ENCODE results near the gene EHBP1. TPM values are rescaled to one million over a fixed set of nuclear protein-coding genes. Genes with fewer than 3 reads are reported as not detected.

EHBP1 gene
- total RNA-seq, 8 experiments from 2014 or later = 35.1 to 81.1 (median 54.6) TPM

DNA sequence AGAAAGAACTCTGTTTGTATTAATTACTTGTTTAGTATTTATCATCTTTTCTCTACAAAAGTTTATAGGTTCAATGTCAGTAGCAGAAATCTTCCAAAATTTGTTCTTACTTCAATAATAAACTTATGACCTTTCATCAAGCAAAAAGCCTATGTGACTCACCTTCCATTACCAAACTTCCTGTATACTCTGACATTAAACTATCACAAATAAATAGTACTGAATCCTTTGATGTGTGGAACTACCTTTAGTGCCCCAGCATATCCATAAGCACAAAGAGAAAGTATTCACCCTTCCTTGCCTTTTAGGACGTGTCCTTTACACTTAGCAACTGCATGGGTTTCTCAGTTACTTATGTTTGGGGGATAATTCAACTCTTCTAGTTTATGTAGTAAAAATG, 166.0 kb downstream of the EHBP1 start:
- no peak overlapping the region for H3K4me3 ChIP-seq
- in situ Hi-C loops (cut with MboI; ENCODE audit: low pct_unique_long_range_greater_than_20kb in 2 of 9, low sequenced_read_pairs in 9 of 9, unreplicated experiment in 9 of 9) = no loop called here
- ATAC-seq (replicated peaks in 6 of 8) = no peak
- 100% methylated on average over 1 of the region's 1 CpG; no CpG with 5 or more reads in 3 of the 10 experiments for WGBS, 10 experiments
- no peaks in the 10 kb centered on the region for H3K4me1 ChIP-seq (replicated peaks in 1 of 2)
- H3K27ac ChIP-seq = no peak overlapping the region

DNA sequence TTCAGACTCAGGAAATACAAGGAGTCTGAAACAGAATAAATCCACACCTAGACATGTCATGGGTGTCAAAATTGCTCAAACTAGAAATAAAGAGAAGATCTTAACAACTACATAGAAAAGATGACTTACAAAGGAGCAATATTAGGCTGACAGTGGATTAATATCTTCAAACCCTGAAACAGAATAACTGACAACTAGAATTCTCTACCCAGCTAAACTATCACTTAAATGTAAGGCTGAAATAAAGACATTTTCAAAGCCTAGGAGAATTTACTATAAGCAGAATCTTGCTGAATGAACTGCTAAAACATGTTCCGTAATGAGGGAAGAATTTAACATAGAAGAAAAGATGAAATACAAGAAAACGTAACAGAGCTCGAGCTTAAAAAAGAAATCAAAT, 168.1 kb downstream of the EHBP1 start:
- in situ Hi-C loops (cut with MboI; ENCODE audit: low pct_unique_long_range_greater_than_20kb in 2 of 9, low sequenced_read_pairs in 9 of 9, unreplicated experiment in 9 of 9) = no loop called here
- WGBS, 10 experiments = 90 to 100% (median 98%) methylated on average over 3 of the region's 3 CpGs; no CpG with 5 or more reads in 1 of the 10 experiments
- H3K4me1 ChIP-seq (replicated peaks in 1 of 2) = no peaks in the 10 kb centered on the region
- no peak for ATAC-seq (replicated peaks in 6 of 8)
- no peak overlapping the region for H3K27ac ChIP-seq
- no peak overlapping the region for H3K4me3 ChIP-seq

DNA sequence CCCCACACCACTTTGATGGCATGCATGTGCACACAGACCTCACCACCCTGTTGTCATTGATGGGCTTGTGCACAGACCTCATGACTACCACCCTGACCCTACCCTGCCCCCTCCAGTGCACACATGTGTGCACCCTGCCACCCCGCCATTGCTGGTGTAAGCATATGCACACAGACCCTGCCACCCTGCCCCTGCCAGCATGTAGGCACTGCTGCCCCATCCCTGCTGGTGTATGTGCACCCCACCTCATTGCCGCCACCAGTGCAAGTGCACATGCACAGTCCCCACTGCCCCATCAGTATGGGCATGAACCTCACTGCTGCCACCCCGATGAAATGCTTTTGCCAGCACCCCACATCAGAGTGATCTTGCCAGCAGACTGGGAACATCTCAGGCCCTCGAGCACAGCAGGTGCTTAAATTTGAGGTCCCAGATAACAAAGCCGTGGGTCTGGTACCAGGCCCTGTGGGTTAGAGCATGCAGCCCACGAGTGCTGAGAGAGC, 169.4 kb downstream of the EHBP1 start:
- Histone ChIP-seq H3K4me3 (no peak overlapping the region), H3K27ac (no peak overlapping the region), H3K4me1 (replicated peaks in 1 of 2) (no peaks in the 10 kb centered on the region)
- WGBS, 10 experiments = 79 to 100% (median 100%) methylated on average over 1 to 2 of the region's 6 CpGs; no CpG with 5 or more reads in 4 of the 10 experiments
- ATAC-seq (replicated peaks in 6 of 8) = no peak
- in situ Hi-C loops (cut with MboI; ENCODE audit: low pct_unique_long_range_greater_than_20kb in 2 of 9, low sequenced_read_pairs in 9 of 9, unreplicated experiment in 9 of 9) = no loop called here

DNA sequence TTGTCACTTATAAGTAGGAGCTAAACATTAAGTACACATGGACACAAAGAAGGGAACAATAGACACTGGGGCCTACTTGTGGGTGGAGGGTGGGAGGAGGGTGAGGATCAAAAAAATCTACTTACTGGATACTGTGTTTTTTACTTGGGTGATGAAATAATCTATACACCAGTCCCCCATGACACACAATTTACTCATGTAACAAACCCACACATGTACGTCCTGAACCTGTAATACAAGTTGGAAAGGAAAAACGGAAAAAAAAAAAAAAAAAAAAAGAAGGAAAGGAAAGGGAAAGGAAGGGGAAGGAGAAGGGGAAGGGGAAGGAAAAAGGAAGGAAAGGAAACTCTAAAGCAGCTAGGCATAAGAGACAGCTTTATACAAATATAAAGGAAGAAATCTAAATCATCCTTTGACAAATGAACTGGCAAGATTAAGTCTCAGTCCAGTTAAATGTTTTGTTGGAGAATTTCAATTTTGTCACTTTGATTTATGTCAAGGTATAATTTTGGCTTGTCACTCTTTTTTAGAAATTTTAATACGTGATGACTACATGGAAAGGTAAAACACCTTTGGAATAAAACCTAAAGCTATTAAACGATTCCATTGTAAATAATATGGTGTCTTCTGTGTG, 175.8 kb downstream of the EHBP1 start:
- Histone ChIP-seq H3K4me3 (no peak overlapping the region), H3K4me1 (replicated peaks in 1 of 2) (no peaks in the 10 kb centered on the region), H3K27ac (no peak overlapping the region)
- ATAC-seq (replicated peaks in 6 of 8) = no peak
- 60 to 100% (median 95%) methylated on average over 2 to 4 of the region's 4 CpGs for WGBS, 10 experiments
- in situ Hi-C loops (cut with MboI; ENCODE audit: low pct_unique_long_range_greater_than_20kb in 2 of 9, low sequenced_read_pairs in 9 of 9, unreplicated experiment in 9 of 9) = no loop called here

DNA sequence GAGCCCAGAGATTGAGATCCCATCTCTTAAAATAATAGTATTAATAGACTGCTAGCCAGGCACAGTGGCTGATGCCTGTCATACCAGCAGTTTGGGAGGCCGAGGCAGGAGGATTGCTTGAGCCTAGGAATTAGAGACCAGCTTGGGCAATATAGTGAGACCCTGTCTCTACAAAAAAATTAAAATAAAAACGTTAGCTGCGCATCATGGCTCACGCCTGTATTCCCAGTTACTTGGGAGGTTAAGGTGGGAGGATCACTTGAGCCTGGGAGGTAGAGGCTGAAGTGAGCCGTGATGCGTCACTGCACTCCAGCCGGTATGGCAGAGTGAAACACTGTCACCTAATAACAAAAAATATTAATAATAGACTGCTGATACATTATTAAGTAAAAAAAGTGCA, 178.1 kb downstream of the EHBP1 start:
- ATAC-seq (replicated peaks in 6 of 8) = no peak
- Histone ChIP-seq H3K4me3 (no peak overlapping the region), H3K27ac (no peak overlapping the region), H3K4me1 (replicated peaks in 1 of 2) (no peaks in the 10 kb centered on the region)
- in situ Hi-C loops (cut with MboI; ENCODE audit: low pct_unique_long_range_greater_than_20kb in 2 of 9, low sequenced_read_pairs in 9 of 9, unreplicated experiment in 9 of 9) = no loop called here
- WGBS, 10 experiments = 90 to 100% (median 100%) methylated on average over 2 to 7 of the region's 7 CpGs; no CpG with 5 or more reads in 3 of the 10 experiments

DNA sequence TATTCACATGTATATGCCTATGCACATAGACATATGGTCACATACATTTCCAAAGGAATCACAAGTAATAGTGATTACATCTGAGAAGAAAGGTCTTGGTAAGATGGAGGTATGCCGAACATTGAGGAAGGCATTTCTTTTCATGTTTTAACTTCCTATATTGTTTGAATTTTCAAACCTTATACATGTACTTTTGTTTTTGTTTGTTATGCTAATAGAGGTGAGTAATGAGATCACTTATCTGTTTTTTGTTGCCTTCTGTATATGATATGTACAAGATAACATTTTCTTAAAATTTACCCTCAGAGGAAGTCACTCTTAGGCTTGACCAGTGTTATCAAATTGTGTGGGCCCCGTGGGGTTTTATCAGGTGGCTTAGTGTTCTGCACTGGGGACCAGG, 178.6 kb downstream of the EHBP1 start:
- 60 to 100% (median 95%) methylated on average over 1 to 2 of the region's 2 CpGs; no CpG with 5 or more reads in 2 of the 10 experiments for WGBS, 10 experiments
- no peak overlapping the region for H3K4me3 ChIP-seq
- no peaks in the 10 kb centered on the region for H3K4me1 ChIP-seq (replicated peaks in 1 of 2)
- H3K27ac ChIP-seq = no peak overlapping the region
- no peak for ATAC-seq (replicated peaks in 6 of 8)
- in situ Hi-C loops (cut with MboI; ENCODE audit: low pct_unique_long_range_greater_than_20kb in 2 of 9, low sequenced_read_pairs in 9 of 9, unreplicated experiment in 9 of 9) = no loop called here

DNA sequence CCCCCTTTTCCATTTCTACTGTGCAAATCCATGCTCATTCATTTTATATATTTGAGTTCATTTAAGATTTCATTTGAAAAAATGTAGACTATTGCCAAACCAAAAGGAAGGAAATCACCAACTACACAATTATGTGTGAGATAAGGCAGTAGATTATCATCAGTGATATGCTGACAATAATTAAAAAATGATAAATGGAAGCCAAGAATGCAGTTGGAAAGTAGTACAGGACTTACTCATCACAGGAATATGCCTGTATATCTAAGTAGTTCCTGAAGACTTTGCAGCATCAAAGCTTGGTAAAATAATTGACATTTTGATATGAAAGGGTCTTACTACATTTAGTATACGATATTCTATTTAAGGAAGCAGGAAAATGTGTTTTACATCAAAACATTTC, 179.0 kb downstream of the EHBP1 start:
- no peak for ATAC-seq (replicated peaks in 6 of 8)
- 85 to 100% (median 100%) methylated on average over 1 of the region's 1 CpG for WGBS, 10 experiments
- Histone ChIP-seq H3K4me1 (replicated peaks in 1 of 2) (no peaks in the 10 kb centered on the region), H3K4me3 (no peak overlapping the region), H3K27ac (no peak overlapping the region)
- in situ Hi-C loops (cut with MboI; ENCODE audit: low pct_unique_long_range_greater_than_20kb in 2 of 9, low sequenced_read_pairs in 9 of 9, unreplicated experiment in 9 of 9) = no loop called here

DNA sequence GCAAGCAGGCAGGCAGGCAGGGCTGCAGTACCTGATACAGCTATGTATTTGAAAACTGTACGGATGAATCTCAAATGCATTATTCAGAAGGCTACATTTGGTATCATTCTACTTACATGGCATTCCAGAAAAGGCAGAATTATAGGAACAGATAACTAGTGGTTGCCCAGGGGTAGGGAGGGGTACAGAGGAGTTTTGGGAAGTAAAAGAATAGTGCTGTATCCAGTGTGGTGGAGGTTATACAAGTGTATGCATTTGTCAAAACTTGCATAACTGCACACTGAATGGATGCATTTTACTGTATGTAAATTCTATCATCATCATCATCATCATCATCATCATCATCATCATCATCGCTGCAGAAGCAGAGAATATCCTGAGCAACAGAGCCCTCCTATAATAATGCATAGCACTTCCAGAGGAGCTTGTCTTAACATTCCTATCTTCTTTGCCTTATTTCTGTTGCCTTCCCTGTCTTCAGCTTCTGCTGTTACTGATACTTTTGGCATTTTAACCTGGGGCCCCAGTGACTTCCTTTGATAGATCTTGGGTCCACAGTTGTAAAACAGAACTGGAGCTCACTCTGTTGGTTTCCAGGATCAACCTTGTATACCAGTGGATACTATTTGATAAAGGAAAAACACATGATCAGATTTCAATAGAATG, 189.6 kb downstream of the EHBP1 start:
- Histone ChIP-seq H3K4me1 (replicated peaks in 1 of 2) (no peaks in the 10 kb centered on the region), H3K4me3 (no peak overlapping the region), H3K27ac (no peak overlapping the region)
- in situ Hi-C loops (cut with MboI; ENCODE audit: low pct_unique_long_range_greater_than_20kb in 2 of 9, low sequenced_read_pairs in 9 of 9, unreplicated experiment in 9 of 9) = no loop called here
- 0 to 100% (median 80%) methylated on average over 1 to 2 of the region's 2 CpGs; no CpG with 5 or more reads in 1 of the 10 experiments for WGBS, 10 experiments
- ATAC-seq (replicated peaks in 6 of 8) = peak in 2 of 8 experiments; percentile 31 to 62

DNA sequence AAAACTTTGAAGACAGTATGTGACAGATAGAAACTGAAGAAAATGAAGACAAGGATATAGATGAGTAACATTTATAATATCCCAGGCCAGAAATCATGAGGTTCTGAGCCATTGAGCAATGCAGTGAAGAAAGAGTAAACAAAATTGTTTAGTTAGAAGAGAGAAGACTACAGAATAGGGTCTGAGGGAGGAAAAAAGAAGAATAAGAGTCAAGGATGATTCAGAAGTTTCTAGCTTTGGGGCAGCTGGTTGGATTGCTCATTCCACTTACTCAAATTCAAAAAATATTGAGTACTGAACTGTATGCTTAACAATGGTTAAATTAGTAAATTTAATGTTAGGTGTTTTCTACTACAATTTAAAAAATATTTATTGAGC, 190.1 kb downstream of the EHBP1 start:
- in situ Hi-C loops (cut with MboI; ENCODE audit: low pct_unique_long_range_greater_than_20kb in 2 of 9, low sequenced_read_pairs in 9 of 9, unreplicated experiment in 9 of 9) = no loop called here
- Histone ChIP-seq H3K4me3 (no peak overlapping the region), H3K27ac (no peak overlapping the region), H3K4me1 (replicated peaks in 1 of 2) (no peaks in the 10 kb centered on the region)
- ATAC-seq (replicated peaks in 6 of 8) = no peak

DNA sequence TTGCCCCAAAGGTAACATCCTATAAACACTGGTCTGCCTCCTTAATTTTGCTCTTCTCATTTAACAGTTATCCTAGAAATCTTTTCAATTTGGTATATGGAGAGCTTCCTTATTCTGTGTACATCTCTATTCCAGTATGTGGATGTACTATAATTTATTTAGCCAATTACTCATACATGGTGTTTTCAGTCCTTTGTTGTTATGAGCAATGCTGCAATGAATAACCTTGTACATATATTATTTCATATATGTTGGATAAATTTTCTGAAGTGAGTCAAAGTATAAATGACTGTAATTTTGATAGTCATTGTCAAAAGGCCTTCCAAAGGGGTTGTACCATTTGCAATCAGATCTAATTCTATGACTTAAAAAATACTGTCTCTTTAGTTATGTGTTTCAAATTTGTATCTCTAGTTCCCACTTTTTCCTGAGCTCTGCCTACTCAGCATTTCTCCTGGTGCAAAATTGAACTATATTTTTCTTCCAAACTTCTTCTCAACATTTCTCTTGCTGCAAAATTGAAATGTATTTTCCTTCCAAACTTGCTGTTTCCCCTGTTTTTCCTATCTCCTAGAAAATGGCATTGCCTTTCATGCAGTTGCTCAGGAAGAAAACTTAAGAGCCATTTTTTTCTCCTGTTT, 191.8 kb downstream of the EHBP1 start:
- ATAC-seq (replicated peaks in 6 of 8) = no peak
- in situ Hi-C loops (cut with MboI; ENCODE audit: low pct_unique_long_range_greater_than_20kb in 2 of 9, low sequenced_read_pairs in 9 of 9, unreplicated experiment in 9 of 9) = no loop called here
- Histone ChIP-seq H3K4me3 (no peak overlapping the region), H3K27ac (no peak overlapping the region), H3K4me1 (replicated peaks in 1 of 2) (no peaks in the 10 kb centered on the region)

DNA sequence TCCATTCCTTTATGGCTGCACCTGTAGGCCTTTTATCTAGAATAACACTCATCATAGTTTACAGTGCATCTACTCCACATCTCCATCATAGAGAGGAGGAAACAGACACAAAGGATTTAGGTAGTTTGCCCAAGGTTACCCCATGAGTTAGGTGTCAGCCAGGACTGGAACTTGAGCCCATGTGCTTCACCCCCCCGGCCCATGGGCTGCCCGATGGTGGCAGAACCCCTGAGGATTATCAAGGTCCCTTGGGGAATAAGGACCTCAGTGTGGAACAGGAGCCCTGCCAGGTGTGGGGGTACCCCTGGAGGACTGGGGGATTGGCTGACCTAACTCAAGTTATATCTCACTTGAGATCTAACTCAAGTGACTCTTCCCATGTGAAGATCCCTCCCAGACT, 198.8 kb downstream of the EHBP1 start:
- ATAC-seq (replicated peaks in 6 of 8) = no peak
- H3K4me1 ChIP-seq (replicated peaks in 1 of 2) = no peaks in the 10 kb centered on the region

DNA sequence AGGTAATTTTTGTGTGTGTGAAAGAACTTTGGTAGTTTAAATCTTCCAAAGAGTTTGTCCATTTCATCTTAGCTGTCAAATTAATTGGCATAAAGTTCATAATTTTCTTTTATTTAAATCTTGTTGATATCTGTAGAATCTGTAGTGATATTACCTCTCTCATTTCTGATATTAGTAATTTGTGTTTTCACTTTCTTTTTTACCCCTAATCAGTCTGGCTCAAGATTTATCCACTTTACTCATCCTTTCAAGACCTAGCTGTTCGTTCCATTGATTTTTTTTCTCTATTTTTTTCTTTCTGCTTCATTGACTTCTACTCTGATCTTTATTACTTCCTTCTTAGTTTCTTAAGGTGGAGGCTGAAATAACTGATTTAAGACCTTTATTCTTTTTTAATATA, 202.6 kb downstream of the EHBP1 start:
- in situ Hi-C loops (cut with MboI; ENCODE audit: low pct_unique_long_range_greater_than_20kb in 2 of 9, low sequenced_read_pairs in 9 of 9, unreplicated experiment in 9 of 9) = no loop called here
- Histone ChIP-seq H3K27ac (no peak overlapping the region), H3K4me3 (no peak overlapping the region), H3K4me1 (replicated peaks in 1 of 2) (no peaks in the 10 kb centered on the region)
- no peak for ATAC-seq (replicated peaks in 6 of 8)
- WGBS, 10 experiments = 85 to 100% (median 89%) methylated on average over 1 of the region's 1 CpG; no CpG with 5 or more reads in 1 of the 10 experiments

More for the DNA sequence above, 198.8 kb downstream of the EHBP1 start:
- 60% methylated on average over 1 of the region's 2 CpGs; no CpG with 5 or more reads in 9 of the 10 experiments for WGBS, 10 experiments
- Histone ChIP-seq H3K27ac (no peak overlapping the region), H3K4me3 (no peak overlapping the region)
- in situ Hi-C loops (cut with MboI; ENCODE audit: low pct_unique_long_range_greater_than_20kb in 2 of 9, low sequenced_read_pairs in 9 of 9, unreplicated experiment in 9 of 9) = no loop called here

DNA sequence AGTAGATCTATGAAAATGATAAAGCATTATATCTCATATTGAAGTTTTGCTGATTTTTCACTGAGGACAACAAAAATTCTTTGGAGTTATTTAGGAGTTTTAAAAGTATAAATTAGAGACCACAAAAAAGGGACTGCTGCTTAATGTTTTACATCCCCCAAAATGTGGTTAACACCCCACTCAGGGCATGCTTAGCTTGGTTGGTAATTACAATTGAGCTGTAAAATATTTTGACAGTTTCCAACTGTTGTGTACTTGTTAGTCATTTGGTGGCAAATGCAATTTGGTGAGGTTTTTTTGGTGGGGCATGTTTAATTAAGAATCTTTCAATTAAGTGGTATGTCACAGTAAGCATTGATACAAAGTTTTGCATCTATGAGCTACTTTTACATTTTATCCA, 207.8 kb downstream of the EHBP1 start:
- no peak for ATAC-seq (replicated peaks in 6 of 8)
- Histone ChIP-seq H3K4me3 (no peak overlapping the region), H3K4me1 (replicated peaks in 1 of 2) (no peaks in the 10 kb centered on the region), H3K27ac (no peak overlapping the region)
- in situ Hi-C loops (cut with MboI; ENCODE audit: low pct_unique_long_range_greater_than_20kb in 2 of 9, low sequenced_read_pairs in 9 of 9, unreplicated experiment in 9 of 9) = no loop called here

All from motor neuron (in vitro differentiated cells).